ENCODE data around the gene ZNF106.

- TF ChIP-seq CTCF (IDR thresholded peaks at IDR 0.05; ENCODE audit: insufficient read depth, low read depth, low read length), result no peak
- TF ChIP-seq EZH2 (IDR thresholded peaks at IDR 0.05; ENCODE audit: insufficient read depth, low read length), result no peak
These were observed 79.1 kb downstream of the ZNF106 start for GRCh38 chr15:42411884-42412283.
